ENCODE data around the gene HRH4.

DNA sequence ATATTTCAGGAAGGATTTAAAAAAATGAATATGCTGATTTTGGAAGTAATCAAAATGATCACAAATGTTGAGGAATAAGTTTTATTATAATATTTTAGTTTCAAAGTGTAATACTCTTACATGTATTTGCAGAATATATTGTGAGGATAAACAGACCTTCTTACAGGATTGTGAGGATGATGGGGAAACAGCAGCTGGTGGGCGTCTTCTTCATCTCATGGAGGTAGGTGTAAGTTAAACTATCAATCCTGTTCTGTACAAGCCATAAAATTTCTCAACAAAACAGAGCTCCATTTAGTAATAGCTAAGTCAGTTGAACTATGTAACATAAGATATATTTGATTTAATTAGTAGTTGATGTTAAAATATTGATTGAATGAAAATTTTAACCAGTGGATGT lies 12.5 kb upstream of the HRH4 start:
- TF ChIP-seq, protein P1, sequence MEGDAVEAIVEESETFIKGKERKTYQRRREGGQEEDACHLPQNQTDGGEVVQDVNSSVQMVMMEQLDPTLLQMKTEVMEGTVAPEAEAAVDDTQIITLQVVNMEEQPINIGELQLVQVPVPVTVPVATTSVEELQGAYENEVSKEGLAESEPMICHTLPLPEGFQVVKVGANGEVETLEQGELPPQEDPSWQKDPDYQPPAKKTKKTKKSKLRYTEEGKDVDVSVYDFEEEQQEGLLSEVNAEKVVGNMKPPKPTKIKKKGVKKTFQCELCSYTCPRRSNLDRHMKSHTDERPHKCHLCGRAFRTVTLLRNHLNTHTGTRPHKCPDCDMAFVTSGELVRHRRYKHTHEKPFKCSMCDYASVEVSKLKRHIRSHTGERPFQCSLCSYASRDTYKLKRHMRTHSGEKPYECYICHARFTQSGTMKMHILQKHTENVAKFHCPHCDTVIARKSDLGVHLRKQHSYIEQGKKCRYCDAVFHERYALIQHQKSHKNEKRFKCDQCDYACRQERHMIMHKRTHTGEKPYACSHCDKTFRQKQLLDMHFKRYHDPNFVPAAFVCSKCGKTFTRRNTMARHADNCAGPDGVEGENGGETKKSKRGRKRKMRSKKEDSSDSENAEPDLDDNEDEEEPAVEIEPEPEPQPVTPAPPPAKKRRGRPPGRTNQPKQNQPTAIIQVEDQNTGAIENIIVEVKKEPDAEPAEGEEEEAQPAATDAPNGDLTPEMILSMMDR (IDR thresholded peaks at IDR 0.05), result no peak
- TF ChIP-seq POLR2A (IDR thresholded peaks at IDR 0.05), result no peak
